Measurements from ENCODE around the gene GTPBP3.

GTPBP3 gene

DNA sequence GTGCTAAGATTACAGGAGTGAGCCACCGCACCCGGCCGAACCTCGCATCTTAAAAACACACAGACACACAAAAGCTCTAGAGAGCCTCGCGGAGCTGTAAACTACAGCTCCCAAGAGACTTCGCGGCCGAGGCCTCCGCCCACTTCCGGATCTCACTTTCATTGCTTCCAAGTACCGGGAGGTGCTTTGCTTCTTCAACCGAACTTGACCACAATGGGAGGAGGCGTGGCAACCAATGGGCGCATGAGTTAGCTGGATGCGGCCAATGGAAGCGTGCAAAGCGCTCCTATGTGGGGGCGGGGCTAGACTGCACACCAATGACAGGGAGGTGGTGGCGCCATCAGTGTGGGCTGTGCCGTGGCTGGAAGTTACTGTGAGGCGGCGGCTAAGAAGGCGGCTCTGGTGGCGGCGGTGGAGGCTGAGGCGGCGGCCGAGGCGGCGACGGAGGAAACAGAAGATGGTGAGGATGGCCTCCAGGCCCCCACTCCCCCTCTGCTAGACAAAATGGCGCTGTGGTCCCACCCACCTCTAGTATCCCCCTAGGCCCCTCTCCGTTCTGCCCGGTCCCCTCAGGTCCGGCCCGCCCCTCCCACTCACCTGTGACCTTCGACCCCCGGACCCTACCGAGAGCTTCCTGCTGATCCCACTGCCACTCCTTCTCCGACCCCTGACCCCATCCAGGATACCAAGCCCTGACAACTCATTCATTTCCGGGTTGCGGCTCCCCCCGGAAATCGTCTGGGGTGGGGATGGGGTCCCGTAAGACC, 28.0 kb upstream of the GTPBP3 start, which contains the start of gene DDA1:
Gene DDA1 (plus strand): TSS at position 366 of the 767 bp plus-strand sequence. CDS start 92 bp downstream, at position 458.
- peak; percentile 89 to 96 for DNase-seq (ENCODE audit: low read depth in 2 of 2)

- DNase-seq (ENCODE audit: low read depth in 2 of 2) = no peak
These were observed 27.3 kb upstream of the GTPBP3 start for GRCh38 chr19:17309965-17310461.

DNA sequence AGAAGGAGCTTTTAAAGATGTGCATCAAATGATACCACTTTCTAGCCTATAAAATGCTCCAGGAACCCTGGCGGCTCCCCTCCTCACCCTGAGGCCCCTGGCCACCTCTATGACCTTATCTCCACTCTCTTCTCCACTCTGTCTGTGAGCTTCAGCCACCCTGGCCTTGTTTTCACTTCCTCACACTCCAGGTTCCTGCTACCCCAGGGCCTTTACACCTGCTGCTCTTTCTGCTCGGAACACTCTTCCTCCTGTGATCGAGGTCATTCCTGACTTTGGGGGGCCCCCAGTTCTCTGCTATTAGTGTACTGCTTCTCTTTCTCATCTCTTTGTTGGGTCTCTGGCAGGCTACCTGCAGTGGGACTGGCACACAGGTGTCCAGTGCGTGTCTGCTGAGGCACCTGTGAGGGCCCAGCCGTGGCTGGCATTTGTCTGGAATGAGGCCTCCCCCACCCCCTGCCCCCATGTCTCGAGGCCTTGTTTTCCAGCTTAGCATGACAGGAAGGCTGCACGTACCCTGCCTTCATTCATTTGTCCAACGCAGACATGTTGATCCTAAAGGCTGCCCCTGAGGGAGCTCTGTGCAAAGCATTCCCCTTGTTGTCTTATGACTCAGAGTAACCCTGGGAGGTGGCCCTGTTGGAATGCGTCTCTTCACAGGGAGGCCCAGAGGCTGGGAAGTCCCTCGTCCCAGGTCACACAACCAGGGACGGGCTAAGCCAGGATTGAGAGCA, 25.7 kb upstream of the GTPBP3 start:
- no peak for DNase-seq (ENCODE audit: low read depth in 2 of 2)

DNA sequence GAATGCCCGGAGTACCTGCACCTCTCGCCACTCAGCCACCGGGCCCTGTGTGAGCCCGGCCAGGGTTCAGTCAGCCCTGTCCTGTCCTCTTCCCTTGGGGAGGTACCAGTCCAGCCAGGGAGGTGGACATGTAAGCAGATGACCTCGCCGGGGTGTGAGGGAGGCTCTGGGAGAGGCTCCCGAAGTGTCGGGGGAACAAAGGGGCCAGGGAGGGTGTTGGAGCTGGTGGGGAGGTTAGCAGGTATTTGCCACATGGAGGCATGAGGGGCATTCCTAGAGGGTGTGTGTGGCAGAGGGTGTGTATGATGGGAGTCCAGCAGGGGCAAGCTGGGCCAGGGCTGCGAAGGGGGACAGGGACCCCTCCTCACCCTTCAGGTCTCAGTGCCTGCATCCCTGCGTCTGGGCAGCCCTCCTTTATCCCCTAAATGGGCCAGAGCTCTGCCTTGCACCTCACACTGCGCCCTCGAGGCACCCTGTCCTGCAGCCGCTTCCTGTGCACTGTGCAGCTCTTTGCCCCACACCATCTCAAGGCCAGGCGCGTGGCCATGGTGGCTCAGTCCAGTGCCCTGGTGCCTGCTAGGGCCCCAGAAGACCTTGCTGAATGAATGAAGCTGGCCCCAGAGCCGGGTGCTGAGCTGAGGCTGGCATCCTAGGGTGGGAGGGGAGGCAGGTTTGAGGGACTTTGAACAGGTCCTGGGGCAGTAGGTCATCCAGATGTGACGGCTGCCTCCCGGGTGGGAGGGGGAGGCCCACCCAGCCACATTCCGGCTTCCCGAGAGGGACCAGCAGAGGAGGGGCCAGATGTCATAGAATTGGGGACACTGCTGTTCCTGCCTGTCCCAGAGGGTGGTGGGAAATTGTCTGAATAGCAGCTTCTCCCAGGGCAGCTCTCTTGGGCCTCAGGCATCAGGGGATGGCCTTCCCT, 24.9 kb upstream of the GTPBP3 start:
- no peak for DNase-seq (ENCODE audit: low read depth in 2 of 2)

- DNase-seq (ENCODE audit: low read depth in 2 of 2) = no peak
These were observed 23.3 kb upstream of the GTPBP3 start for GRCh38 chr19:17314007-17314593.

- DNase-seq (ENCODE audit: low read depth in 2 of 2) = no peak
These were observed 18.4 kb upstream of the GTPBP3 start for GRCh38 chr19:17318966-17319365.

DNA sequence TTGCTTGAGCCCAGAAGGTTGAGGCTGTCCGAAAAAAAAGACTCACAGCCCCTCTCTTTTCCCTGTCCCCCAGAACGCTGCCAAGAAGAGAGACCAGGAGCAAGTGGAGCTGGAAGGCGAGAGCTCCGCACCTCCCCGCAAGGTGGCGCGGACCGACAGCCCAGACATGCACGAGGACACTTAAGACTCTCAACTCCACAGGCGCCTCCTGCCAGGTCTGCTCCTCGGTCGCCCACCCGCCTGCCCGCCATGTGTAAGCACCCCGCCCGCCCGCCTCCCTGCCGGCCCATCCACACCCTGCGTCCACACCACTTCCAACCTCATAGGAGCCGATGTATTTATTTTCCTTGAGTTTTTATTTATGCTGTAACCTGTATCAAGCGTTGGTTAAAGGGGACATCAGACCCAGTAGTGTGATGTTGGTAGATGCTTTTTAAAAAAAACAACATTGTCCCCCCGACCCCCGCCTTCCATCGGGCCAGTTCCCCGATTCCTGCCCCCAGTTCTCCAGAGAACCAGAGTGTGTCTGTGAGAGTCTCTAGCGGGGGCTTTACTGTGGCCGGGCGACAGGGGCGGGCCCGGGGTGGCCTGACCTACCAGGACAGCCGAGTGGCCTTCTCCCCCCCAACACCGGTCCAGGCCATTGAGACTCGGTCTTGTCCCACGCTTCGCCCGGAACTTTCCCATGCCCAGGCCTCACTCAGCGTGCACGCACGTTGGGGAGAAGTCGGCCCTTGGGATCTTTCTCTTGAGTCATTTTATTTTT, 17.7 kb upstream of the GTPBP3 start:
- no peak for DNase-seq (ENCODE audit: low read depth in 2 of 2)

GRCh38 chr19:17320435-17320834, 16.9 kb upstream of the GTPBP3 start:
- DNase-seq (ENCODE audit: low read depth in 2 of 2) = no peak

GRCh38 chr19:17321655-17322489, 15.5 kb upstream of the GTPBP3 start:
- DNase-seq (ENCODE audit: low read depth in 2 of 2) = no peak

- DNase-seq (ENCODE audit: low read depth in 2 of 2) = no peak
These were observed 14.5 kb upstream of the GTPBP3 start for GRCh38 chr19:17322854-17323253.

DNA sequence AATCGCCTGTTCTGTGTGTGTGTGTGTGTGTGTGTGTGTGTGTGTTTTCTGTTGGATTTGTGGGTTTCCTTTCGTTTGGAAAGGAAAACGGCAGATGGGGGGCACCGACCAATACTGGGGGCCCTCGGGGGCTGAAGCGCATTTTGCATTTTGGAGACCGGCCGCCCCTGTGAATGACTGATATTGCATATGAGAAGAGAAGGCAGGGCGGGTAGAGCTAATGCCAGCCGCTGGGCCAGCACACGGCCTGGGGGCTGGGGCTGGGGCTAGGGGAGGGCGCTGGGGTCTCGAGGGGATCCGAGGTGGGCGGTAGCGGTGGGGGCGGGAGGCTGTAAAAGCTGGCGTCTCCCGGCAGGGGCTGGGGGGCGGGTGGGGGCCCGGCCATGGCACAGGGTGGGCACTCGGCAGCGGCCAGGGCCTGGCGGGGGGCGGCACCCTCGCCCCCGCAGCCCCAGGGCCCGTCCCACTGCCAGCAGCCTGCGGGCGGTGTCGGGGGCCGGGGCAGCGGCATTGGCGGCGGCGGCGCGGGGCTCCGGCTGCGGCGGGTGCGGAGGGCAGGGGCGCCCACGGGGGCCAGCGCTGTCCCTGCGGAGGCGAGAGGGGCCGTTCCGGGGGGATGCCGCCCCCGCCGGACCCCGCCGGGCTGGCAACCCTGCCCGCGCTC, 13.9 kb upstream of the GTPBP3 start:
- DNase-seq (ENCODE audit: low read depth in 2 of 2) = no peak

DNA sequence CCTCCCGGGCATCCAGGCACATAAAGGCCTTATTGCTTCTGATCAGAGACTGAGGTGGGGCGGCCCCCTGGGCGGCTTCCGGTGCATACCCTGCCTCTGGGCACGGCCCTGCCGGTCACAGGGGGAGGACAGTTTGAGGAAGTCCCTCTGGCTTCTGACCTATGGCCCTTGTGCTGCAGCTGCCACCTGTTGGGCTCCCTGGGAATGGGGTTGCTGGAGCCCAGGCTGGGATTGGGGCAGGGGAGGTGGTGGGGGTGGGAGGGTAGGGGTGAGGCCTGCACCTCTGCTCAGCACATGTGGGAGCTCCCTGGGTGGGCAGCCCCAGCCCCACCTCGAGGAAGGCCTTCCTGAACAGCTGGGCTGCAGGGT, 13.4 kb upstream of the GTPBP3 start:
- no peak for DNase-seq (ENCODE audit: low read depth in 2 of 2)

GRCh38 chr19:17324357-17325114, 12.8 kb upstream of the GTPBP3 start:
- DNase-seq (ENCODE audit: low read depth in 2 of 2) = no peak

DNA sequence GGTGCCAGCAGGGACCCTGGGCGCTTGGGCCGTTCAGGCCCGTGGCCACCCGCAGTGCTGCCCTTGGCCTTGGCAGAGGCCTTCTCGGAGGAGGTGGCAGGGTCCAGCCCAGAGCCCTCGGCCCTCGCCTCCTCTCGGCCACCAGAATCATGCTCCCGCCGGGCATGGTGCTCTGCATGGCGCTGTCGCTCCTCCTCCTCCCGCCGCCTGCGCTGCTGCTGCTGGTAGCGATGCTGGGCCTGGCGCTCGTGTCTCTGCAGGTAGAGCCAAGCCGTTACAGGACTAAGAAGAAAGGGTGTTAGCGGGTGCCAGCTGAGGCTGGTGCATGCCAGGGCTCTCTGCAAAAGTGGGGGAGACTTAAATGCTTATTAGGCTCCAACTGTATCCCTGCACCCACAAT, 12.2 kb upstream of the GTPBP3 start:
- no peak for DNase-seq (ENCODE audit: low read depth in 2 of 2)

- no peak for DNase-seq (ENCODE audit: low read depth in 2 of 2)
These were observed 11.3 kb upstream of the GTPBP3 start for GRCh38 chr19:17325881-17326594.

- no peak for DNase-seq (ENCODE audit: low read depth in 2 of 2)
These were observed 10.8 kb upstream of the GTPBP3 start for GRCh38 chr19:17326595-17326966.

GRCh38 chr19:17327068-17327653, 10.2 kb upstream of the GTPBP3 start:
- DNase-seq (ENCODE audit: low read depth in 2 of 2) = no peak

All from stimulated activated CD4-positive, alpha-beta T cell treated with anti-CD3 and anti-CD28 coated beads, Interleukin-1b, Interleukin-23, amount 100 ng/mL, for 4 hours (primary cell).